ENCODE data around the gene DOCK4.

The DOCK4 gene

DNA sequence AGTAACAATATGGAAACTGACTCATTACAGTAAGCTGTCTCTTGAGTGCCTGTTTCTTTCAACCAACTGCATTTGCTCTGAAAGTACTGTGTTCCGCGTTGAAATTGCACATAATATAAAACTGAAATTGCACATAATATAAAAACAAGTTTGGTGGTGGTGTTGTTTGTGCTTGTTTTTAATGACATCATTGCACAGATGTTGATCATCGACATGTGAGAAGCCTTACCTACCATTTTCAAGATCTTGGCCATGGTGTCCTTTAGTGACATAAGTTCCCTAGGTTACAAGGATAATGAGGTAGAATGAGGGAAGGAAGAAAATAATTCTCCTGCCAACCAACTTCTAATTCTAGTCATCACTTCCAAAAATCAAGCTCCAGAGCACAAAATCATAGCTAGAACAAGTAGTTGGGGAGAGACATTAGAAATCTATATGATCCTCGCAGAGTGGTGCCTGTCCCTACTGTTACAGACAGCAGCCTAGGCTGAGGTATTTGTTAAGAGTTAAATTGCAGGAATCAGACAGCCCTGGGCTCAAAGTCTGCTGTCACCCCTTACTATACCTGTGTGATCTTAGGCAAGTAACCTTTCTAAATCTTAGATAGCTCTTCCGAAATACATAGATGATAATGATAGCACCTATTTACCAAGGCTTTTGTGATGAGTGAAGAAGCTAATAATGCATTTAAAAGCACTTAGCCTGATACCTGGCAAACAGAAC is 29.3 kb downstream of the DOCK4 start:
- TF ChIP-seq RAD21 (IDR thresholded peaks at IDR 0.05; ENCODE audit: low read depth): no peak
- TF ChIP-seq ZBTB7A (IDR thresholded peaks at IDR 0.05; ENCODE audit: low read depth): no peak
- no peak for TF ChIP-seq TAF1 (IDR thresholded peaks at IDR 0.05; ENCODE audit: low read depth)
- TF ChIP-seq CREB1 (IDR thresholded peaks at IDR 0.05; ENCODE audit: low read depth): no peak
- TF ChIP-seq EGR1 (IDR thresholded peaks at IDR 0.05): no peak

DNA sequence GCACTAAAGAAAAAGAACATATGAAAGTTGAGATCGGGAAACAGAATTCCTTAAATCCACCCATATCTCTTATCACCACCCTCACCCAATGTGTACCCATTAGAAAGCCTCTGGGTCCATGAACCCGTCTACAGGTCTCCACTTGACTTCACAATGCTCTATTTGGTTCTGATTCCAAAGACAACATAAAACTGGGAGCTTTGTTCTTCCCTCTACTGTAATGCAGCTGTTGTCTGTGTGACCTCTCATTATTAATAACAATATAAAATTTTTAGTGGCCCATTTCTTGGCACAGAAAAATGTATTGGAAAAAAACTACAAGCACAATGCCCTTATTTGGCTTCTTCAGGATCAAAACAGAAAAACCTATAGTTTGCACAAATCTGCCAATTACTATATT is 30.0 kb downstream of the DOCK4 start:
- TF ChIP-seq YY1 (IDR thresholded peaks at IDR 0.05; ENCODE audit: low read depth): no peak

DNA sequence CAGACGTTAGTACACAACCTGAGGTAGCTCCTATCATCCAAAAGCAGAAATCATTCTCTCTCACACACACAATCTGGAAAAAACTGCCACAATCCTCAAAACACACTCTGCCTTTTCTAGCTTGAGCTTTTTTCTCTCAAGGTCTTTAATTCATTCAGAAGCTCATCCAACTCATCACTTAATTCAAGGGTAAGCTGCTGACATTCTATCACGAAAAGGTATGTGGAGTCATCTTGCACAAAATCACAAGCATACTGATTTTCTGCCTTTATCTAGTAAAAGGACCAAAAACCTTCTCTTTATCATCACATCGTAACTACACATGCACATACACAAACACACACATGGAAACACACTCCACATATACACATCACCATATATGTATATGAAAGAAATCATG is 32.0 kb downstream of the DOCK4 start:
- no peak for TF ChIP-seq EGR1 (IDR thresholded peaks at IDR 0.05)
- no peak for TF ChIP-seq YY1 (IDR thresholded peaks at IDR 0.05; ENCODE audit: low read depth)
- TF ChIP-seq, protein P1, sequence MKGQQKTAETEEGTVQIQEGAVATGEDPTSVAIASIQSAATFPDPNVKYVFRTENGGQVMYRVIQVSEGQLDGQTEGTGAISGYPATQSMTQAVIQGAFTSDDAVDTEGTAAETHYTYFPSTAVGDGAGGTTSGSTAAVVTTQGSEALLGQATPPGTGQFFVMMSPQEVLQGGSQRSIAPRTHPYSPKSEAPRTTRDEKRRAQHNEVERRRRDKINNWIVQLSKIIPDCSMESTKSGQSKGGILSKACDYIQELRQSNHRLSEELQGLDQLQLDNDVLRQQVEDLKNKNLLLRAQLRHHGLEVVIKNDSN (IDR thresholded peaks at IDR 0.05): no peak
- TF ChIP-seq, protein P2, sequence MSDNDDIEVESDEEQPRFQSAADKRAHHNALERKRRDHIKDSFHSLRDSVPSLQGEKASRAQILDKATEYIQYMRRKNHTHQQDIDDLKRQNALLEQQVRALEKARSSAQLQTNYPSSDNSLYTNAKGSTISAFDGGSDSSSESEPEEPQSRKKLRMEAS (IDR thresholded peaks at IDR 0.05): no peak
- TF ChIP-seq TEAD4 (IDR thresholded peaks at IDR 0.05): no peak
- no peak for TF ChIP-seq CEBPB (IDR thresholded peaks at IDR 0.05)

DNA sequence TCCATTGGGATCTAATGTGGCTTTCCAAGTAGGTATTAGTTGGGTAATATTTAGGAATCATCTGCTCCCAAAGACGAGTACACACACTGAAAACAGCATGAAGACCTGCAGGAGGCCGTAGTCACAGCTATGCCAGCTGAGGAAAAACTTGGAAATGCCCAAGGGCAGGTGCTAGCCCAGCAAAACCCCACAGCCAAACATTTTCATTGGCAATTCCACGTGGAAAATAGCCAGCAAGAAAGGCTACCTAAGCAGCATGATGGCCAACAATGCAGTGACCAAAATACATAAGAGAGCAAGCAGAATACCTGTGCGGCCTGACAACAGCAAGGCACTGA is 32.7 kb downstream of the DOCK4 start:
- no peak for TF ChIP-seq RAD21 (IDR thresholded peaks at IDR 0.05; ENCODE audit: low read depth)
- no peak for TF ChIP-seq FOXM1 (IDR thresholded peaks at IDR 0.05; ENCODE audit: borderline replicate concordance, low read depth)
- TF ChIP-seq, protein P3, sequence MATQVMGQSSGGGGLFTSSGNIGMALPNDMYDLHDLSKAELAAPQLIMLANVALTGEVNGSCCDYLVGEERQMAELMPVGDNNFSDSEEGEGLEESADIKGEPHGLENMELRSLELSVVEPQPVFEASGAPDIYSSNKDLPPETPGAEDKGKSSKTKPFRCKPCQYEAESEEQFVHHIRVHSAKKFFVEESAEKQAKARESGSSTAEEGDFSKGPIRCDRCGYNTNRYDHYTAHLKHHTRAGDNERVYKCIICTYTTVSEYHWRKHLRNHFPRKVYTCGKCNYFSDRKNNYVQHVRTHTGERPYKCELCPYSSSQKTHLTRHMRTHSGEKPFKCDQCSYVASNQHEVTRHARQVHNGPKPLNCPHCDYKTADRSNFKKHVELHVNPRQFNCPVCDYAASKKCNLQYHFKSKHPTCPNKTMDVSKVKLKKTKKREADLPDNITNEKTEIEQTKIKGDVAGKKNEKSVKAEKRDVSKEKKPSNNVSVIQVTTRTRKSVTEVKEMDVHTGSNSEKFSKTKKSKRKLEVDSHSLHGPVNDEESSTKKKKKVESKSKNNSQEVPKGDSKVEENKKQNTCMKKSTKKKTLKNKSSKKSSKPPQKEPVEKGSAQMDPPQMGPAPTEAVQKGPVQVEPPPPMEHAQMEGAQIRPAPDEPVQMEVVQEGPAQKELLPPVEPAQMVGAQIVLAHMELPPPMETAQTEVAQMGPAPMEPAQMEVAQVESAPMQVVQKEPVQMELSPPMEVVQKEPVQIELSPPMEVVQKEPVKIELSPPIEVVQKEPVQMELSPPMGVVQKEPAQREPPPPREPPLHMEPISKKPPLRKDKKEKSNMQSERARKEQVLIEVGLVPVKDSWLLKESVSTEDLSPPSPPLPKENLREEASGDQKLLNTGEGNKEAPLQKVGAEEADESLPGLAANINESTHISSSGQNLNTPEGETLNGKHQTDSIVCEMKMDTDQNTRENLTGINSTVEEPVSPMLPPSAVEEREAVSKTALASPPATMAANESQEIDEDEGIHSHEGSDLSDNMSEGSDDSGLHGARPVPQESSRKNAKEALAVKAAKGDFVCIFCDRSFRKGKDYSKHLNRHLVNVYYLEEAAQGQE (IDR thresholded peaks at IDR 0.05; ENCODE audit: low read depth): no peak
- no peak for TF ChIP-seq EP300 (IDR thresholded peaks at IDR 0.05; ENCODE audit: borderline replicate concordance)
- TF ChIP-seq NFIC (IDR thresholded peaks at IDR 0.05): no peak
- TF ChIP-seq, protein P1 (IDR thresholded peaks at IDR 0.05): no peak
- TF ChIP-seq, protein P2 (IDR thresholded peaks at IDR 0.05): no peak
- TF ChIP-seq TEAD4 (IDR thresholded peaks at IDR 0.05): no peak
- TF ChIP-seq ZBTB7A (IDR thresholded peaks at IDR 0.05; ENCODE audit: low read depth): no peak
- no peak for TF ChIP-seq TAF1 (IDR thresholded peaks at IDR 0.05; ENCODE audit: low read depth)
- TF ChIP-seq EGR1 (IDR thresholded peaks at IDR 0.05): no peak
- no peak for TF ChIP-seq CEBPB (IDR thresholded peaks at IDR 0.05)
- no peak for TF ChIP-seq YY1 (IDR thresholded peaks at IDR 0.05; ENCODE audit: low read depth)
- TF ChIP-seq CREB1 (IDR thresholded peaks at IDR 0.05; ENCODE audit: low read depth): no peak
- no peak for TF ChIP-seq TCF12 (IDR thresholded peaks at IDR 0.05; ENCODE audit: low read depth)

DNA sequence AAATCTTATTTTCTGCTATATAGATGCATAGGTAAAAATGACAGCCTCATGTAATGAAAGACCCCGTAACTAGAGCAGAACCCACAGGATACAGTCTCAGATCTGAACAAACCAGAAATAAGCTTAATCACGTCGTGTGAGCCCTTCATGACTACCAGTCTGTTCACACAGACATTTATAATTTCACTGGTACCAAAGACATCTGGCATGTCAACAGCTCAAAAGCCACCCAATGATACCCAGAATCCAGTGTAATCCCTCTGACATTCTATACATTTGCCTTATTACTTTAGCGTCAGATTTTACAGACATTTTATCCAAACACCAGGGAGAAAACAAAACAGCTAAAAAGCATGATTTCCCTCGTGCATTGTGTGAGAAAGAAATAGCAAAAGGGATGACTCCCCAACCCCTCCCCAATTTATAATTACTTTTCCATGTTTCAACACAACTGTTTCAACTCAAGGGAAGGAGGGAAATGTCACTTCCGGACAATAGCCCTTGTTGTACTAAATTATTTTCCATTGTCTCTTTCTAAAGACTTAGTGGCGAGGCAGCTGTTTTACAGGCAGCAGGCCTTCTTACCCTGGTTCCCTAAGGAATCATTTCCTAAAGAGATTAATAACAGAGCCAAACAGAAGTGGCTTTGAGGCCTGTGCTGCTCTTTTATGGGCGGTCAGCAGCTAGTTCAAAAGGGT is 33.2 kb downstream of the DOCK4 start:
- no peak for TF ChIP-seq CREB1 (IDR thresholded peaks at IDR 0.05; ENCODE audit: low read depth)
- no peak for TF ChIP-seq TCF12 (IDR thresholded peaks at IDR 0.05; ENCODE audit: low read depth)
- TF ChIP-seq CEBPB (IDR thresholded peaks at IDR 0.05): no peak
- no peak for TF ChIP-seq FOXM1 (IDR thresholded peaks at IDR 0.05; ENCODE audit: borderline replicate concordance, low read depth)
- no peak for TF ChIP-seq EGR1 (IDR thresholded peaks at IDR 0.05)

DNA sequence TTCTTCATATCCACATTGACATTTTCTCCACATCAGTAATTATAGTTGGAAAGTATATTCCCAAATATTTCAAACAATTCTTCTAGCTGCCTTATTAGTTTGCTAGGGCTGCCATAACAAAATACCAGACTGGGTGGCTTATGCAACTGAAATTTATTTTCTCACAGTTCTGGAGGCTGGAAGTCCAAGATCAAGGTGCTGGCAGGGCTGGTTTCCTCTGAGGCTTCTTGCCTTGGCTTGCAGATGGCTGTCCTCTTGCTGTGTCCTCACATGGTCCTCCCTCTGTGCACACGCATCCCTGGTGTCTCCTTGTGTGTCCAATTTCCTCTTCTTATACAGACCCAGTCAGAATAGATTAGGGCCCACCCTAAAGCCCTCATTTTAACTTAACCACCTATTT is 34.5 kb downstream of the DOCK4 start:
- no peak for TF ChIP-seq CREB1 (IDR thresholded peaks at IDR 0.05; ENCODE audit: low read depth)
- TF ChIP-seq RAD21 (IDR thresholded peaks at IDR 0.05; ENCODE audit: low read depth): no peak
- TF ChIP-seq, protein P3 (IDR thresholded peaks at IDR 0.05; ENCODE audit: low read depth): no peak
- TF ChIP-seq EP300 (IDR thresholded peaks at IDR 0.05; ENCODE audit: borderline replicate concordance): no peak
- TF ChIP-seq EGR1 (IDR thresholded peaks at IDR 0.05): no peak
- TF ChIP-seq TEAD4 (IDR thresholded peaks at IDR 0.05): no peak
- TF ChIP-seq CEBPB (IDR thresholded peaks at IDR 0.05): no peak
- no peak for TF ChIP-seq TAF1 (IDR thresholded peaks at IDR 0.05; ENCODE audit: low read depth)
- no peak for TF ChIP-seq NFIC (IDR thresholded peaks at IDR 0.05)
- TF ChIP-seq, protein P1 (IDR thresholded peaks at IDR 0.05): no peak
- TF ChIP-seq, protein P2 (IDR thresholded peaks at IDR 0.05): no peak
- no peak for TF ChIP-seq TCF12 (IDR thresholded peaks at IDR 0.05; ENCODE audit: low read depth)
- TF ChIP-seq FOXM1 (IDR thresholded peaks at IDR 0.05; ENCODE audit: borderline replicate concordance, low read depth): no peak
- TF ChIP-seq YY1 (IDR thresholded peaks at IDR 0.05; ENCODE audit: low read depth): no peak
- TF ChIP-seq ZBTB7A (IDR thresholded peaks at IDR 0.05; ENCODE audit: low read depth): no peak
